ENCODE measurements around the gene CCPG1.

CCPG1 gene

DNA sequence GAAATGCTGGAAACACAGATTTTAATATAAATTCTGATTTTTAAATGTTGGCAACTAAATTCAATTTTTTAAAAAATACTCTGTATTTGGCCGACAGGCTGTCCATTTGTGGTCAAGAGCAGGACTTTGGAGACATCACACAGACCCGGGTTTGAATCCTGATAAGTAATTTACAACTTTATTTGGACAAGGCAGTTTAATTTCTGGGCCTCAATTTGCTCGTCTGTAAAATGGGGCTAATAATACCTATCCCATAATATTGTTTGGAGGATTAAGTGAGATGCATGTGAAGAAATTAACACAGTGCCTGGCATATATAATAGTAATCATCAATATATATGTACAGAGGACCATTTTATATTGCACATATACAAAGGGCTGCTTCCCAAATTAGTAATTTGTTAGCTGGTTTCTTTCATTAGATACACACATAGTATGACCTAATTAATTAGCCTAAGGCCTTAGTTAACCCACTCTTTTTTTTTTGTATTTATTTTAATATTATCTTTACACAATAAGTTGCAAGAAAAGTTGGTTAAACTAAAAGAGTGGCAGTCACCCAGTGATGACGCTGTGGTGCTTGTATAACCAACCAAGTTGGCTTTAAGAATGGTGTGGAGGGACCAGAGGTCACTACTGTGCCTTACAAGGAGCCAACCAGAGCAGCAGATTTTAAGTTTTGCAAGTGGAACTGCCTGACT lies 88.5 kb downstream of the CCPG1 start:
- no peak for DNase-seq (ENCODE audit: low read depth in 1 of 2, low spot score in 1 of 2)

DNA sequence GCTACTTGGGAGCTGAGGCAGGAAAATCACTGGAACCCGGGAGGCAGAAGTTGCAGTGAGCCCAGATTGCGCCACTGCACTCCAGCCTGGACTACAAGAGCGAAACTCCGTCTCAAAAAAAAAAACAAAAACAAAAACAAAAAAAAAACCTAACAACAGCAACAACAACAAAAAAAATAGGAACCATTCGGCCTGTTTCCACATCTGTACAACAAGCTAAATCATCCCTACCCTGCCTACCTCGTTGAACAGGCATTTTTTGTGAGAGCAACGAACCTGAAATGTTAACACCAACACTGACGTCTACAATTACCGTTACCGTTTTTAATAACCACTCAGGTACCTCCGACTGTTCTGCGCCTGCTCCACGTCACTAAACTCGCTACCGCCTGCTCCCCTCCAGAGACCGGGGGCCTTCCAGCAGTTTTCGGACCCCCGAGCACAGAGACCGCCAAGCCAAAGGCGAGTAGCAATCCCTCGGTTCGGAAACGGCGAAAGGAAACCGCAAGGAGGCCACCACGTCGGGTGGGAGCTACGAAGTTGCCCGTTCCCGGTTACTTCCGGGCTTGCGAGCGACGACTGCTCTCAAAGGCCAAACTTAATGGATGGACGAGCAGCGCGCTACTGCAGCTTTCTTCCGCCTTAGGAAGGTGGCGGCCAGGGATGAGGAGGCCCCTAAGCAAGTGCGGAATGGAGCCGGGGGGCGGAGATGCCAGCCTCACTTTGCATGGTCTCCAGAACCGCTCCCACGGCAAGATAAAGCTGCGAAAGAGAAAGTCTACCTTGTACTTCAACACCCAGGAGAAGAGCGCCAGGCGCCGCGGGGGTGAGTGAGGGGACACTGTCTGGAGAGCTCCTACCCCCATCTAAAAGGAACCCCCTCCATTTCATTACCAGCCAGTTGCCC lies 89.3 kb downstream of the CCPG1 start, which contains the start of the genes PIGB and PIGBOS1:
Gene PIGB (plus strand): TSS at position 635 of the 907 bp plus-strand sequence. CDS start 29 bp downstream, at position 664.
Gene PIGBOS1 (minus strand): TSS at position 536 of the 907 bp plus-strand sequence. CDS start 1,331 bp downstream, outside the sequence.
- DNase-seq (ENCODE audit: low read depth in 1 of 2, low spot score in 1 of 2) = peak; percentile 55 to 58

Measured in stimulated activated CD4-positive, alpha-beta T cell treated with anti-CD3 and anti-CD28 coated beads, Interleukin-15, amount 100 ng/mL, for 1 hour (primary cell).